GM18511 (cell line): Measurements from ENCODE around the gene STON1.
"Not testable (repeated sequence)": the region's sequence is repeated elsewhere in the genome, so short reads cannot be mapped to it uniquely, and the experiment has no call there.

Experiments used
- ATAC-seq: cut with Tn5 transposase; IDR thresholded peaks from one replicate; pipeline ENCODE4 v1.9.1; 2021; ENCODE audit warnings: mild to moderate bottlenecking, moderate library complexity; ENCODE audit not compliant: unreplicated experiment

The STON1 gene

GRCh38 chr2:48613211-48613610, 83.3 kb downstream of the STON1 start:
- no peak for ATAC-seq

- ATAC-seq, result not testable (repeated sequence)
Observed at GRCh38 chr2:48614581-48614980, 84.6 kb downstream of the STON1 start.

DNA sequence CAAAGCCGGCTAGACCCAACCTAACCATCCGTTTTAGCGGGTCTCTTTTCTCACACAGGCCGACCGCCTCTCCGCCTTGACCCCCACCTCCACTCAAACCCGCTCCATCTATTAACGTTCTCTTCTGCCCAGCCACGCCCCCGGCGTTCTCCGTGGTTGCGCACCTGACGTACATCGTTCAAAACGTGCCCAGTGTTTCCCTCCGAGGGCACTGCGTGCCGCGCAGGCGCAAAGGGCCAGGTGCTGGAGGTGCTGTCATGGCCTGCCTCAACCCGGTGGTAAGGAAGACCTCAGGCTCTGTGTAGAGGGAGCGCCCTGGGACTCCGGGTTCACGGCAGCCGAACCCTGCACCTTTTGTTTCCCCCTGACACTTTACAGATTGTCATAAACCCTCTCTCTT, 87.7 kb downstream of the STON1 start, which contains the start of gene GTF2A1L:
Gene GTF2A1L, plus strand, starts transcription at position 239 of the 400 bp plus-strand sequence. Its CDS starts 19 bp downstream, at position 258.
- no peak for ATAC-seq

GRCh38 chr2:48619526-48619925, 89.6 kb downstream of the STON1 start:
- no peak for ATAC-seq

GRCh38 chr2:48620604-48621003, 90.7 kb downstream of the STON1 start:
- ATAC-seq, result no peak

GRCh38 chr2:48622691-48623090, 92.7 kb downstream of the STON1 start:
- not testable (repeated sequence) for ATAC-seq

DNA sequence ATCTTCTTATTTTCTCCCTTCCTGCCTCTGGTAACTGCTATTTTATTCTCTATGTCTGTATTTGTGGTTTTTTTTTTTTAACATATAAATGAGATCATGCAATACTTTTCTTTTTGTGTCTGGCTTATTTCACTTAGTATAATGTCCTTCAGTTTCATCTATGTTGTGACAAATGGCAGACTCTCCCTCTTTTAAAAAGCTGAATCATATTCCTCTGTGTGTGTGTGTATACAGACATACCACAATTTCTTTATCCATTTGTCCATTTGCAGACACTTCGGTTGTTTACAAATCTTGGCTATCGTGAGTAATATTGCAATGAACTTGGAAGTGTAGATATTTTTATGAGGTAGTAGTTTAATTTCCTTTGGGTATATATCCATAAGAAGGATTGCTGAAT, 94.7 kb downstream of the STON1 start:
- no peak for ATAC-seq

DNA sequence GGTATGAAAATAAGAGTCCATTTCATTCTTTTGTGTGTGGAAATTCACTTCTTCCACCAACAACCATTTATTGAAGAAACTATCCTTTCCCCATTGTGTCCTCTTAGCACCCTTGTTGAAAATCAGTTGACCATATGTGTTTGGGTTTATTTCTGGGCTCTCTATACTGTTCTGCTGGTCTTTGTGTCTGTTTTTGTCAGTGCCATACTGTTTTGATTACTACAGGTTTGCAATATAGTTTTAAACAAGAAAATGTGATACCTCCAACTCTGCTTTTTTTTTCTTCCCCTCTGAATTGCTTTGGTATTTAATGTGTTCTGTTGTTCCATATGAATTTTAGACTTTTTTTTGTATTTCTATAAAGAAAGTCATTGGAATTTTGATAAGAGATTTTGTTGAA, 96.1 kb downstream of the STON1 start:
- ATAC-seq, result no peak

DNA sequence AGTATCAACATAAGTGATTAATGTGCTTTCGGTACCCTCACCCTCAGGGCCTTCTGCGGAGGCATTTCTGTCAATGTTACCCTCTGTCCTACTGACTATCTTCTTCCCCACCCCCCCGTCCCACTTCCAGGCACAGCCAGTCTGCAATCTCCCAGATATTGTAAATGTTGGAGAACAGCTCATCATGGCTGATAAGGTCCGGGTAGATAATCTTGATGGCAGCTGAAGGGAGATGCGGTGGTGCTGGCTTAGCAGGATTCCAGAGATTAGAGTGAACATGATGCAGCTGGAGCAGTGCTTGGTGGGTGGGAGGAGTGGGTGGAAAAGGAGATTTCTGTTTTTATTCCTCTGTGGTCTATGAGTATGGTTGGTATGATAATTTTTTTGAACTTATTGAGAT, 103.2 kb downstream of the STON1 start:
- ATAC-seq, result no peak

GRCh38 chr2:48635786-48636185, 105.8 kb downstream of the STON1 start:
- ATAC-seq, result no peak

DNA sequence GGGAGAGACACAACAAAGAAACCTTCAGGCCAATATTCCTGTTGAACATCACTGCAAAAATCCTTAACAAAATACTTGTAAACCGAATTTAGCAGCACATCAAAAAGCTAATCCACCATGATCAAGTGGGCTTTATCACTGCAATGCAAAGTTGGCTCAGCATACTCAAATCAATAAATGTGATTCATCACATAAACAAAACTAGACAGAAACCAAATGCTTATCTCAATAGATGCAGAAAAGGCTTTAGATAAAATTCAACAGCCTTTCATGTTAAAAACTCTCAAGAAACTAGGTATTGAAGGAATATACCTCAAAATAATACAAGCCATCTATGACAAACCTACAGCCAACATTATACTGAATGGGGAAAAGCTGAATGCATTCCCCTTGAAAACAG, 108.3 kb downstream of the STON1 start:
- no peak for ATAC-seq
